ENCODE data around the gene SEC23B. TPM values are rescaled to one million over a fixed set of nuclear protein-coding genes. Genes with fewer than 3 reads are reported as not detected.

Gene SEC23B
- total and polyA plus RNA-seq, 2 experiments from 2014 or later: 27.2 to 66.6 TPM

- Histone ChIP-seq H3K9me2 (ENCODE audit: insufficient read depth) (no peaks in the 10 kb centered on the region), H3K27ac (ENCODE audit: low read depth) (no peak overlapping the region), H3K36me3 (ENCODE audit: insufficient read depth) (peaks cover 41% of the 10 kb centered on the region), H3K79me2 (replicated peaks; ENCODE audit: insufficient read depth) (no peaks in the 10 kb centered on the region), H2AFZ (no peak overlapping the region), H3F3A (replicated peaks; ENCODE audit: low read depth) (no peaks in the 10 kb centered on the region), H3K27me3 (ENCODE audit: insufficient read depth) (no peaks in the 10 kb centered on the region), H3K4me1 (ENCODE audit: insufficient read depth) (no peaks in the 10 kb centered on the region), H3K4me3 (no peak overlapping the region), H4K20me1 (replicated peaks; ENCODE audit: insufficient read depth) (peaks cover 5% of the 10 kb centered on the region; the same call in 1 of the 2 replicates), H3K4me2 (no peak overlapping the region)
- Mint-ChIP-seq H3K27ac (no peak overlapping the region), H3K4me3 (no peak overlapping the region), H3K36me3 (ENCODE audit: low read depth) (peaks cover 67% of the 10 kb centered on the region), H3K27me3 (ENCODE audit: insufficient read depth, low read depth, poor library complexity) (peaks cover 3% of the 10 kb centered on the region), H3K4me1 (no peaks in the 10 kb centered on the region), H3K9me3 (no peaks in the 10 kb centered on the region)
- TF ChIP-seq ETS1 (IDR thresholded peaks at IDR 0.05) (no peak), STAT1 (IDR thresholded peaks at IDR 0.05; ENCODE audit: unreplicated experiment) (no peak), JUNB (IDR thresholded peaks at IDR 0.05; ENCODE audit: unreplicated experiment) (no peak), EZH2 (IDR thresholded peaks at IDR 0.05; ENCODE audit: low read depth, unreplicated experiment) (no peak), EZH2phosphoT487 (IDR thresholded peaks at IDR 0.05; ENCODE audit: unreplicated experiment) (no peak), CREB1 (CRISPR knock-in tag; IDR thresholded peaks at IDR 0.05; ENCODE audit: low read depth) (no peak), ZNF331 (CRISPR knock-in tag; IDR thresholded peaks at IDR 0.05; ENCODE audit: low read depth) (no peak), NANOG (IDR thresholded peaks at IDR 0.05; ENCODE audit: borderline replicate concordance) (no peak), CTCF (conservative IDR thresholded peaks at IDR 0.05; ENCODE audit: low read depth in 2 of 2) (no peak)
- DNase-seq (ENCODE audit: low spot score) (no peak), ATAC-seq (no peak)
Observed at GRCh38 chr20:18548465-18548864, 40.7 kb downstream of the SEC23B start.

- DNase-seq (ENCODE audit: low spot score) (no peak), ATAC-seq (no peak)
- Mint-ChIP-seq H3K27me3 (ENCODE audit: insufficient read depth, low read depth, poor library complexity) (peaks cover 1% of the 10 kb centered on the region), H3K27ac (no peak overlapping the region), H3K9me3 (no peaks in the 10 kb centered on the region), H3K36me3 (ENCODE audit: low read depth) (peaks cover 77% of the 10 kb centered on the region), H3K4me1 (no peaks in the 10 kb centered on the region), H3K4me3 (no peak overlapping the region)
- Histone ChIP-seq H4K20me1 (replicated peaks; ENCODE audit: insufficient read depth) (no peaks in the 10 kb centered on the region), H3K27me3 (ENCODE audit: insufficient read depth) (no peaks in the 10 kb centered on the region), H2AFZ (no peak overlapping the region), H3K9me2 (ENCODE audit: insufficient read depth) (no peaks in the 10 kb centered on the region), H3K27ac (ENCODE audit: low read depth) (no peak overlapping the region), H3K36me3 (ENCODE audit: insufficient read depth) (peaks cover 37% of the 10 kb centered on the region), H3K4me1 (ENCODE audit: insufficient read depth) (no peaks in the 10 kb centered on the region), H3K4me3 (no peak overlapping the region), H3K79me2 (replicated peaks; ENCODE audit: insufficient read depth) (no peaks in the 10 kb centered on the region), H3F3A (replicated peaks; ENCODE audit: low read depth) (no peaks in the 10 kb centered on the region), H3K4me2 (no peak overlapping the region)
- TF ChIP-seq CREB1 (CRISPR knock-in tag; IDR thresholded peaks at IDR 0.05; ENCODE audit: low read depth) (no peak), JUNB (IDR thresholded peaks at IDR 0.05; ENCODE audit: unreplicated experiment) (no peak)
Observed at GRCh38 chr20:18553746-18554145, 46.0 kb downstream of the SEC23B start.

Measured in GM23338 (cell line).